Muscle of back (tissue), 11 donors: ENCODE measurements around the gene ZNF618. TPM values are rescaled to one million over a fixed set of nuclear protein-coding genes. Genes with fewer than 3 reads are reported as not detected.

Experiments
- DNase-seq, 3 donors: peaks; one replicate each; pipeline versions ENCODE4 v3.0.0 to v3.0.0-alpha.2; 2013
- polyA plus RNA-seq, 10 donors: library from polyadenylated mRNA; unstranded; fragments of 120-200 nt; gene quantifications; one replicate each; pipeline ENCODE4 v1.2.1, GENCODE V29; 2013; ENCODE audit not compliant: insufficient read length in 10 of 10

Gene ZNF618
- polyA plus RNA-seq, 10 donors, result 11.8 to 22.7 (median 14.6) TPM

DNA sequence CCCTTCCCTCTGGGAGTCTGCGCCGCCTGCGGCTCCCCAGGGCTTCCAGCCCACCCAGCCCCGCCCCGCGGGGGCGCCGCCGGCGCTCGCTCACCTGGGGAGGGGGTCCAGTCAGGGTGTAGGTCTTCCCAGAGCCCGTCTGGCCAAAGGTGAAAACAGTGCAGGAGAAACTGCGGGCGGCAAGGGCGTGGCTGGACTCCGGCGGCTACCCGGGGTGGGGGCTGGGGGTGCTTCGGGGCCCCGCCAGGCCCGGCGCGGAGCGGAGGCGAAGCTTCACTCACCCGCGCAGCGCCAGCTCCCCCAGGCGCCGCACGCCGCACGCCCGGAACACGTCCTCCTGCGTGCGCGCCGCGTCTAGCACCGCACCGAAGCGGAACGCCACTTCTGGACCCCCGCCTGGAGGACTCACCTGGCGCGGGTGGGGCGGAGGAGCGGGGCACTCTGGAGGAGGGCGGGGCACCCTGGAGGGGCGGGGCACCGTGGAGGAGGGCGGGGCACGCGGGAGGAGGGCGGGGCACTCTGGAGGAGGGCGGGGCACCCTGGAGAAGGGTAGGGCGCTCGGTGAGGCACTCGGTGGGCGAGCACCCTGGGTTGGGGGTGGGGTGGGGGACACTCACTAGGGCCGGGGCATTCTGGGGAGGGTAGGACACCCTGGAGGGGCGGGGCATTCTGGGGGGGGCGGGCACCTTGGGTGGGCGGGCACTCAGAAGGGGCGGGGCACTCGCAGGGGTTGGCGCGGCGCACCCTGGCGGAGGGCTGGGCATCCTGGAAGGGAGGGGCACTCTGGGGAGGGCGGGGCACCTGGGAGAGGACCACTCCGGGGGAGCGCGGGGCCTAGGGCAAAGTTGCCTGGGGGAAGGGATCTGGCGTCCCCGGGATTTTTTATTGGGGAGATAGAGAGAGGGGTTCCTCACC is 222.2 kb downstream of the ZNF618 start:
- DNase-seq, result peak in 1 of 3 donors; percentile 62

DNA sequence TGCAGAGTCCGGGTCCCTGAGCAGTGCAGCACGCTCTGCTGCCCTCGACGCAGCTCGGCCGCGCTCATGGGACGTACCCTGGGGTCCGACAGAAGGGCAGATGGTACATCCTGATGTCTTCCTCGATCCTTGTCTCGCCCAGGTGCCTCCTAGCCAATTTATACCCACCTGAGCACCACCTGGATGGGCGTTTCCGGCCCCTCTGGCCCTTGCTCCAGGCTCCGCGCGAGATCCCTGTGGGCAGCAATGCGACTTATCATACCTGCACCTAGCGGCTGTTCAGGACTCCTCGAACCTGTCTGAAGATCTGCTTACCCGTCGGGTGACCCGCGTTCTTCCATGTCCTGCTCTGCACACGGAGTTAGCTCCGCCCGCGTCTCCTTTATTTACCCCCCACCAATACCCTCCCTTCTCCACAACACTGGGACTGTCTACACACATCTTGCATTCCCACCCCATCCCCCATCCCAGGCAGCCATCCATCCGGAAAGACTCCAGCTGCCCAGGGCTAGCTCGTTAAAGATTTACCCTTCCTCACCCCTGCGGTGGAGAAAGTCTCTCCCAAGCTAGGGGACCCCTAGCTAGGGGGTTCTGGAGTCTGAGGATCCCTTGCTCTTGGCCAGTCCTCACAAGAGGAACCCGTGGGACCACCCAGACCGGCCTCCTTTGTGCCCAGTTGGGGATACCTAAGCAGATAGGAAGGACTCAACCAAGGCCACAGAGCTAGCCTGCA is 223.0 kb downstream of the ZNF618 start, which contains the start of gene KIF12:
Gene KIF12 (minus strand): TSS at position 357 of the 733 bp plus-strand sequence. CDS start 16 bp downstream, at position 341.
- DNase-seq, result peak in 1 of 3 donors; percentile 36

DNA sequence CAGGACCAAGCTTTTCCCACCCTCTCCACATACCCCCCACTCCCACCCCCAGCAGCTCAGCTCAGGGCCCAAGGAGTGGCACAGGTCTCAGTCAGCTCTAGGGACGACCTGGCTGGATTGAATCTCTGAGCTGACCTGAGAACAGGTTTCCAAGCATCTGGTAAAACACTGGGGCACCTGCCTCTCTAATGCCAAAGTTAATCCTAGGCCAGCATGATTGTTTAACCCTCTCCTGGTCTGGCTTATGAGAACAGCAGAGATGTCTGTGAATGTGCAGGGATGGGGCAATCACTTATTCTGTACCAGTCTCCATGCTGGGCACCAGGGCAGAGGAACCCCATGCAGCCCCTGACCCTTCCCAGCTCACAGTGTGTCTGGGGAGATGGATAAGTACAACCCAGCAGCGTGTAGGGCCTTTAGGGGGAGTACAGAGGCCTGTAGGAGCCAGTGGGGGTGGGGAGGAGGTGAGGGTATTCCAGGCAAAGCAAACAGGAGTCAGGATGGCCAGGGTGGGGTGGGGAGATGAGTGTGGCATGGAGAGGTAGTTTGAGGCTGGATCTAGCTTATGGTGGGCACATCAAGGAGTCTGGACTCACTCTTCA is 223.7 kb downstream of the ZNF618 start:
- DNase-seq, result no peak

DNA sequence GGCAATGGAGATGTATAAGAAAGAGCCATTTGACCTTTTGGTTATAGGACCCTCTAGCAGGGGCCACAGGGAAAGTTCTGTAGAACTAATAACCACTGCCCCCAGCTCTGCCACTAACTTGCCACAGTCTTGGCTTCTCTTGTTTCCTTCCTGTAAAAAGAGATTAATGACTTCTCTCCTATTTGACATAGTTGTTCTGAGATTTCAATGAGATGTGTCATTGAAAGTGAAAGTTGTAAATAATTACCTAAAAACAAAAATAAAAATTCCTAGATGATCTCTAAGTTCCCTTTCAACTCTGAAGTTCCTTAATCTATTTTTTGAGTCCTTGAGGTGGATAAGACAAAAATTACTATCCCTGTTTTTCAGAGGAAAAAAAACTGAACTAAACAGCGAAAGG is 224.4 kb downstream of the ZNF618 start:
- DNase-seq, result no peak

DNA sequence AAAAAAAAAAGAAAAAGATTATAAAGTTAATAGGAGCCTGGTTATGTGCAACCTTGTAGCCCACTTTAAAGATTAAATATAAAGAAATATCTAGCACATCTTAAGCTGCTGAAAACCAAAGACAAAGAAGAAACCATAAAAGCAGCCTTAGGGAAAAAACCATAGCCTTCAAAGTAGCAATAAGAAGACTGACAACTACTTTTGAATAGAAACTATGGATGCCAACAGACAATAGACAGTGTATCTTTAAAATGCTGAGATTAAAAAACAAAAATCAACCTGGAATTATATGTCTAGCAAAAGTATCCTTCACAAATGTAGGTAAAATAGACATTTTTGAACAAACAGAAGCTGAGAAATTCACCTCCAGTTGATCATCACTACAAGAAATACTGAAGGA is 226.4 kb downstream of the ZNF618 start:
- DNase-seq, result no peak

DNA sequence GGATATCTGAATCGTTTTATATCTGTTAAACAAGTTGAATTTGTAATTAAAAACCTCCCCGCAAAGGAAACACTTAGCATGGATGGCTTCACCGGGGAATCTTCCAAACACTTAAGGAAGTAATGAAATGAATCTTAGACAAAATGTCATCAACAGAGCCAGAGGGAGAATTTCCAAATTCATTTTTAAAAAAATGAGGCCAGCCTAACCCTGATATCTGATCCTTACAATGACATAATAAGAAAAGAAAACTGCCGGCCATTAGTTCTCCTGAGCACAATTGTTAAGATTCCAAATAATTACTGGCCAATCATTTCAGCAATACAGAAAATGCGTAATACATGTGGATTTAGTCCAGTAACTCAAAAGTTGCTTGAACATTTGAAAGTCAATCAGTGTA is 229.1 kb downstream of the ZNF618 start:
- peak in 1 of 3 donors; percentile 57 for DNase-seq

Other genes with a start within 250 kb of the ZNF618 start
- 1 to 10 TPM in 1 of 10 donors, under 1 TPM in 2, not detected in 7; 0.15 to 2.4 (median 0.68) TPM for gene AMBP, start 202.0 kb downstream of the ZNF618 start, polyA plus RNA-seq
- 1 to 10 TPM in 1 of 10 donors, under 1 TPM in 7, not detected in 2; 0.19 to 5.1 (median 0.52) TPM for gene KIF12, start 223.0 kb downstream of the ZNF618 start, polyA plus RNA-seq